Endodermal cell (in vitro differentiated cells): ENCODE measurements around the gene CTNNA1. TPM values are rescaled to one million over a fixed set of nuclear protein-coding genes. Genes with fewer than 3 reads are reported as not detected.
A peak's percentile ranks its signal among the peaks of the same experiment; 100 is the strongest.

Experiments
- DNase-seq: peaks from one replicate; pipeline ENCODE4 v3.0.0-alpha.2; 2017
- H3K27ac ChIP-seq: 2 replicates; pipeline ENCODE4 v1.5.1; 2013; ENCODE audit warnings: mild to moderate bottlenecking, low read depth, low read length, moderate library complexity
- H3K27me3 ChIP-seq: 2 replicates; pipeline ENCODE4 v1.6.1; 2013; ENCODE audit warnings: mild to moderate bottlenecking, low read length, moderate library complexity; ENCODE audit not compliant: insufficient read depth, control insufficient read depth, poor library complexity, severe bottlenecking
- H3K36me3 ChIP-seq: 2 replicates; pipeline ENCODE4 v1.7.0; 2013; ENCODE audit warnings: mild to moderate bottlenecking, low read length, moderate library complexity; ENCODE audit not compliant: control insufficient read depth, insufficient read depth
- H3K4me1 ChIP-seq: one replicate; pipeline ENCODE4 v1.7.0; 2013; ENCODE audit warnings: low read length; ENCODE audit not compliant: control insufficient read depth, insufficient read depth
- H3K4me3 ChIP-seq: 2 replicates; pipeline ENCODE4 v1.5.1; 2013; ENCODE audit warnings: mild to moderate bottlenecking, low read length, moderate library complexity
- H3K9ac ChIP-seq: 2 replicates; pipeline ENCODE4 v1.6.1; 2013; ENCODE audit warnings: mild to moderate bottlenecking, low read length, moderate library complexity; ENCODE audit not compliant: poor library complexity, severe bottlenecking; ENCODE audit errors: extremely low read depth
- H3K9me3 ChIP-seq: 2 replicates; pipeline ENCODE4 v1.6.1; 2013; ENCODE audit warnings: mild to moderate bottlenecking, low read length, moderate library complexity; ENCODE audit not compliant: control insufficient read depth
- H3K27ac Mint-ChIP-seq: 2 replicates; pipeline ENCODE4 v1.8.0; 2020; ENCODE audit warnings: mixed read lengths
- H3K27me3 Mint-ChIP-seq: 2 replicates; pipeline ENCODE4 v1.8.0; 2021; ENCODE audit warnings: mild to moderate bottlenecking, mixed read lengths; ENCODE audit not compliant: insufficient read depth
- H3K36me3 Mint-ChIP-seq: 2 replicates; pipeline ENCODE4 v1.8.0; 2020; ENCODE audit warnings: low read depth, mixed read lengths
- H3K4me1 Mint-ChIP-seq: 2 replicates; pipeline ENCODE4 v1.8.0; 2020; ENCODE audit warnings: mixed read lengths
- H3K4me3 Mint-ChIP-seq: 2 replicates; pipeline ENCODE4 v1.8.0; 2020; ENCODE audit warnings: mild to moderate bottlenecking, moderate library complexity, mixed read lengths
- H3K9me3 Mint-ChIP-seq: 2 replicates; pipeline ENCODE4 v1.8.0; 2020; ENCODE audit warnings: mild to moderate bottlenecking, mixed read lengths
- WGBS, 2 experiments: methylation state at CpG; one replicate each; pipeline versions ENCODE4 v1.1.5 to v1.1.7; 2013; ENCODE audit warnings: missing lambda C conversion rate in 2 of 2, mixed read lengths in 1 of 2; ENCODE audit not compliant: insufficient coverage in 1 of 2, insufficient read length in 1 of 2; 5-methylcytosine and 5-hydroxymethylcytosine counted together
- total RNA-seq, 2 donors: library from RNA; stranded (reverse); fragmentation: NEBNext Ultra II Directional in 1 of 2; extraction: Animal tissue kit (Norgen Biotek cat#: 25700) in 1 of 2; gene quantifications; 2 replicates in 1 of 2; 3 replicates in 1 of 2; pipeline ENCODE4 v1.2.1, GENCODE V29; 2021
- TF ChIP-seq, protein P1 (sequence below): fragments of 200-600 bp; sonication (generic); conservative IDR thresholded peaks from 2 replicates; pipeline ENCODE4 v1.5.0; 2021; ENCODE audit warnings: antibody characterized with exemption, mild to moderate bottlenecking

The CTNNA1 gene
- total RNA-seq, 2 donors from 2014 or later, result 298 to 305 TPM

DNA sequence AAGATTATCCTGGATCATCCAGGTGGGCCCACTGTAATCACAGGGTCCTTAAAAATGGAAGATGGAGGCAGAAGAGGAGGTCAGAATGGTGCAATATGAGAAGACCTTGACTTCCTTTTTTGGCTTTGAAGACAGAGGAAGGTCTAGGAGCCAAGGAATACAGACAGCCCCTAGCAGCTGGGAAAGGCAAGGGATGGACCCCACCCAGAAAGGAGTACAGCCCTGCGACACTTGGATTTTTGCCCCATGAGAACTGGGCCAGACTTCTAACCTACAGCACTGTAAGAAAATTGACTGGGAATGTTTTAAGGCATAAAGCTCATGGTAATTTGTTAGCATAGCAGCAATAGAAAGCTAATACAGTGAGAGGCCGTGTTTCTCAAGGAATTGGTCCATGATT lies 188.8 kb downstream of the CTNNA1 start:
- Mint-ChIP-seq H3K36me3 (no peaks in the 10 kb centered on the region), H3K27ac (no peak overlapping the region), H3K27me3 (no peaks in the 10 kb centered on the region), H3K4me3 (no peak overlapping the region), H3K4me1 (peaks cover 8% of the 10 kb centered on the region), H3K9me3 (no peaks in the 10 kb centered on the region)
- no peak for DNase-seq
- H3K4me3 ChIP-seq, result no peak overlapping the region
- no peak overlapping the region for H3K27ac ChIP-seq
- no peaks in the 10 kb centered on the region for H3K4me1 ChIP-seq
- no peaks in the 10 kb centered on the region for H3K9me3 ChIP-seq
- H3K9ac ChIP-seq, result no peak overlapping the region
- TF ChIP-seq, protein P1, sequence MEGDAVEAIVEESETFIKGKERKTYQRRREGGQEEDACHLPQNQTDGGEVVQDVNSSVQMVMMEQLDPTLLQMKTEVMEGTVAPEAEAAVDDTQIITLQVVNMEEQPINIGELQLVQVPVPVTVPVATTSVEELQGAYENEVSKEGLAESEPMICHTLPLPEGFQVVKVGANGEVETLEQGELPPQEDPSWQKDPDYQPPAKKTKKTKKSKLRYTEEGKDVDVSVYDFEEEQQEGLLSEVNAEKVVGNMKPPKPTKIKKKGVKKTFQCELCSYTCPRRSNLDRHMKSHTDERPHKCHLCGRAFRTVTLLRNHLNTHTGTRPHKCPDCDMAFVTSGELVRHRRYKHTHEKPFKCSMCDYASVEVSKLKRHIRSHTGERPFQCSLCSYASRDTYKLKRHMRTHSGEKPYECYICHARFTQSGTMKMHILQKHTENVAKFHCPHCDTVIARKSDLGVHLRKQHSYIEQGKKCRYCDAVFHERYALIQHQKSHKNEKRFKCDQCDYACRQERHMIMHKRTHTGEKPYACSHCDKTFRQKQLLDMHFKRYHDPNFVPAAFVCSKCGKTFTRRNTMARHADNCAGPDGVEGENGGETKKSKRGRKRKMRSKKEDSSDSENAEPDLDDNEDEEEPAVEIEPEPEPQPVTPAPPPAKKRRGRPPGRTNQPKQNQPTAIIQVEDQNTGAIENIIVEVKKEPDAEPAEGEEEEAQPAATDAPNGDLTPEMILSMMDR, result no peak
- peaks cover 1% of the 10 kb centered on the region for H3K36me3 ChIP-seq
- 80 to 98% methylated on average over 1 to 2 of the region's 2 CpGs for WGBS, 2 experiments
- H3K27me3 ChIP-seq, result no peaks in the 10 kb centered on the region

DNA sequence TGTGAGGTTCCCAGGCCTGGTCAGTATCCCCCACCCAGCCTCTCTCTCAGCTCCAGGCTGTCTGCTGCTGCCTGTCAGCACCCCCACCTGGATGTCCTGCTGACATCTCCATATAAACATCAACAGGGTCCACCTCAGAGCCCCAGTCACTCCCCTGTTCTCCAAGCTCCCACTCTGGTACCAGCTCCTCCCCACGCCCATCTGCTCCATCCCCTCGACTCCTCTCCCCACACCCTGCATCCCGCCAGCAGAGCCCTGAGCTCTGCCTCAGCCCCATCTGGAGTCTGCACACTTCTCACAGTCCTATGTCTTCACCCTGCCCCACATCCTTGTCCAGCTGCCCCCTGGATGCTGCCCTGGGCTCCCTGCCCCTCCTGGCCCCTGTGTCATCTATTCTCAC lies 189.6 kb downstream of the CTNNA1 start:
- WGBS, 2 experiments, result 79% methylated on average over 3 of the region's 3 CpGs; no CpG with 5 or more reads in 1 of the 2 experiments
- H3K4me3 ChIP-seq, result no peak overlapping the region
- no peak overlapping the region for H3K27ac Mint-ChIP-seq
- H3K4me1 Mint-ChIP-seq, result peaks cover 8% of the 10 kb centered on the region
- H3K9me3 ChIP-seq, result no peaks in the 10 kb centered on the region
- TF ChIP-seq, protein P1, result no peak
- H3K27me3 ChIP-seq, result no peaks in the 10 kb centered on the region
- no peaks in the 10 kb centered on the region for H3K4me1 ChIP-seq
- H3K9me3 Mint-ChIP-seq, result no peaks in the 10 kb centered on the region
- H3K4me3 Mint-ChIP-seq, result no peak overlapping the region
- peaks cover 6% of the 10 kb centered on the region for H3K36me3 ChIP-seq
- H3K36me3 Mint-ChIP-seq, result peaks cover 4% of the 10 kb centered on the region
- no peak overlapping the region for H3K9ac ChIP-seq
- H3K27ac ChIP-seq, result no peak overlapping the region
- DNase-seq, result peak; percentile 46
- H3K27me3 Mint-ChIP-seq, result no peaks in the 10 kb centered on the region

DNA sequence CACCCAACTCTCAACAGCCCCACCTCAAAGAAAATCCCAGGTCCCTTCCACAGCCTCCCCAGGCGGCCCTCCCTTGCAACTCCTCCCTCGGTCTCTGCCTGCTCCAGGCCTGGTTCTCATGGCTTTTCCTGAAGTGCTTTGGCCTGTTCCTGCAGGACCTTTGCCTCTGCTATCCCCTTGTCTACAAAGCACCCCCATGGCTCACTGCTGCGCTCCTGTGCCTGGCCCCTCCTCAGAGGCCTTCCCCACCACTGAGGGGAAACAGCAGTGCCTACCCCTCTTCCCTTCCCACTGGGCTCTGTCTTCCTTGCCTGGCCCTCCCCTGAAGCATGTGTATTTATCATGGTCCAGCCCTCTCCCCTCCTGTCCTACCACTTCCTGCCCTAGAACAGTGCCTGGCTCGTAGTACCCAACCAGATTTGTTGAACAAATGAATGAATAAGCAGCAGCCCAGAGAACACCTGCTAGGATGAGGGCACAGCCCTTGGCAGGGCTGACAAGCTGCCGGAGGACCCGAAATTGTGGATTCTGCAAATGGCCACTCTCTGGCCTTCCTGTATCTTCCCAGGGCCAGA lies 190.5 kb downstream of the CTNNA1 start:
- H3K27me3 Mint-ChIP-seq, result no peaks in the 10 kb centered on the region
- no peak overlapping the region for H3K4me3 Mint-ChIP-seq
- TF ChIP-seq, protein P1, result no peak
- Histone ChIP-seq H3K4me3 (no peak overlapping the region), H3K4me1 (peaks cover 3% of the 10 kb centered on the region), H3K27ac (no peak overlapping the region), H3K9me3 (no peaks in the 10 kb centered on the region), H3K9ac (no peak overlapping the region), H3K36me3 (peaks cover 6% of the 10 kb centered on the region), H3K27me3 (no peaks in the 10 kb centered on the region)
- peaks cover 4% of the 10 kb centered on the region for H3K36me3 Mint-ChIP-seq
- H3K27ac Mint-ChIP-seq, result peak overlapping the region; percentile 45
- H3K9me3 Mint-ChIP-seq, result no peaks in the 10 kb centered on the region
- peaks cover 11% of the 10 kb centered on the region for H3K4me1 Mint-ChIP-seq
- peak; percentile 42 for DNase-seq
- WGBS, 2 experiments, result 88 to 94% methylated on average over 4 to 6 of the region's 6 CpGs
